ENCODE data around the gene DVL2.

DVL2 gene

DNA sequence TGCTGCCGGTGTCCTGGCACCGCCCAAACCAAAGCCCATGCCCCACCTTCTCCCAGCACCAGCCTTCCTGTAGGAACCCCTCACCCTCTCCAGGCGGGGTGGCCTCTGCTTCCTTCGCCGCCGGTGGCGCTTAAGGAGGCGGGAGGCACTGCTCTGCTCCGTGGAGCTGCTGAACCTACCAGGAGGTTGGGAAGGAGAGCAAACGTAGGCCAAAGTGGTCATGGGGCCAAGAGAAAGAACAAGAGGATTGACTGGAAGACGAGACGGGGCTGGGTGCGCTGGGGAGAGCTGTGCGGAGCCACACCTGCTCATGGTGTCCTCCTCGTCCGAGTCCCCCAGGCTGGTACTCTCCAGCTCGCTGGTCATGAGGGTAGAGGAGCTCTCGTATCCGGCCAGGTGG lies 4.8 kb downstream of the DVL2 start:
- H3K9me3 ChIP-seq (ENCODE audit: control extremely low read depth in 1 of 5, control insufficient read depth in 4 of 5, insufficient read depth in 2 of 5, low read depth in 1 of 5, low read length in 4 of 5), result no peaks in the 10 kb centered on the region
- no peaks in the 10 kb centered on the region for H3K27me3 ChIP-seq (replicated peaks in 2 of 5; ENCODE audit: control insufficient read depth in 4 of 5, insufficient read depth in 5 of 5, low read length in 4 of 5)
- H3K4me1 ChIP-seq (ENCODE audit: control extremely low read depth in 1 of 4, control insufficient read depth in 4 of 4, insufficient read depth in 4 of 4, low read length in 3 of 4), result peaks cover 0 to 23% (median 17%) of the 10 kb centered on the region in 4 experiments
- no peak overlapping the region for H3K4me3 ChIP-seq (ENCODE audit: control insufficient read depth in 1 of 7, extremely low read depth in 1 of 7, insufficient read depth in 4 of 7, low read depth in 2 of 7, low read length in 6 of 7)
- no peak for DNase-seq
- ChIA-PET CTCF (interaction anchor here (1.3 to 10.2 kb wide), 2 partner anchors 9 to 15 kb away, joined by 3 to 75 read pairs; partner anchors contain the start of genes ACADVL and DLG4), POLR2A (no interaction called here)
- WGBS (ENCODE audit: insufficient coverage), result 97% methylated on average over 14 of the region's 19 CpGs
- H3K36me3 ChIP-seq (ENCODE audit: control insufficient read depth in 4 of 4, insufficient read depth in 4 of 4, low read length in 3 of 4), result peaks cover 9 to 65% (median 43%) of the 10 kb centered on the region in 4 experiments
- H3K27ac ChIP-seq (ENCODE audit: insufficient read depth in 1 of 2, low read depth in 1 of 2, low read length in 2 of 2, poor library complexity in 1 of 2, severe bottlenecking in 2 of 2), result no peak overlapping the region

DNA sequence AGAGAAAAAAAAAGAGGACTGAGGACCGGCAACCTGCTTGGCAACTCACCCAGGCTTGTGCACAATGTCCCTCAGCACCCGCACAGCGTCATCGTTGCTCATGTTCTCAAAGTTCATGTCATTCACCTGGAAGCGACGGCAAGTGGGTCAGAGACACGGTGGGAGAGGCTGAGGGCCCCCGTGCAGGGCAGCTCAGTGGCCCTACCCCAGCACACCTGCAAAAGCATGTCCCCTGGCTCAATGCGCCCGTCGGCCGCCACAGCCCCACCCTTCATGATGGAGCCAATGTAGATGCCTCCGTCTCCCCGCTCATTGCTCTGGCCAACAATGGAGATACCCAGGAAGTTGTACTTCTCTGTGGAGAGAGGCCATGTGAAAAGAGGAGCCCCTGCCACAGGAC lies 5.4 kb downstream of the DVL2 start:
- POLR2A ChIA-PET, result no interaction called here
- no peaks in the 10 kb centered on the region for H3K9me3 ChIP-seq (ENCODE audit: control extremely low read depth in 1 of 5, control insufficient read depth in 4 of 5, insufficient read depth in 2 of 5, low read depth in 1 of 5, low read length in 4 of 5)
- WGBS (ENCODE audit: insufficient coverage), result 98% methylated on average over 10 of the region's 14 CpGs
- no peak for DNase-seq
- no peak overlapping the region for H3K27ac ChIP-seq (ENCODE audit: insufficient read depth in 1 of 2, low read depth in 1 of 2, low read length in 2 of 2, poor library complexity in 1 of 2, severe bottlenecking in 2 of 2)
- CTCF ChIA-PET, result interaction anchor here (10.2 kb wide), 1 partner anchor 9 kb away, joined by 75 read pairs; the partner anchor contains the start of genes ACADVL and DLG4
- no peak overlapping the region for H3K4me3 ChIP-seq (ENCODE audit: control insufficient read depth in 1 of 7, extremely low read depth in 1 of 7, insufficient read depth in 4 of 7, low read depth in 2 of 7, low read length in 6 of 7)
- peaks cover 9 to 69% (median 46%) of the 10 kb centered on the region in 4 experiments for H3K36me3 ChIP-seq (ENCODE audit: control insufficient read depth in 4 of 4, insufficient read depth in 4 of 4, low read length in 3 of 4)
- no peaks in the 10 kb centered on the region for H3K27me3 ChIP-seq (replicated peaks in 2 of 5; ENCODE audit: control insufficient read depth in 4 of 5, insufficient read depth in 5 of 5, low read length in 4 of 5)
- peaks cover 0 to 21% (median 16%) of the 10 kb centered on the region in 4 experiments for H3K4me1 ChIP-seq (ENCODE audit: control extremely low read depth in 1 of 4, control insufficient read depth in 4 of 4, insufficient read depth in 4 of 4, low read length in 3 of 4)

DNA sequence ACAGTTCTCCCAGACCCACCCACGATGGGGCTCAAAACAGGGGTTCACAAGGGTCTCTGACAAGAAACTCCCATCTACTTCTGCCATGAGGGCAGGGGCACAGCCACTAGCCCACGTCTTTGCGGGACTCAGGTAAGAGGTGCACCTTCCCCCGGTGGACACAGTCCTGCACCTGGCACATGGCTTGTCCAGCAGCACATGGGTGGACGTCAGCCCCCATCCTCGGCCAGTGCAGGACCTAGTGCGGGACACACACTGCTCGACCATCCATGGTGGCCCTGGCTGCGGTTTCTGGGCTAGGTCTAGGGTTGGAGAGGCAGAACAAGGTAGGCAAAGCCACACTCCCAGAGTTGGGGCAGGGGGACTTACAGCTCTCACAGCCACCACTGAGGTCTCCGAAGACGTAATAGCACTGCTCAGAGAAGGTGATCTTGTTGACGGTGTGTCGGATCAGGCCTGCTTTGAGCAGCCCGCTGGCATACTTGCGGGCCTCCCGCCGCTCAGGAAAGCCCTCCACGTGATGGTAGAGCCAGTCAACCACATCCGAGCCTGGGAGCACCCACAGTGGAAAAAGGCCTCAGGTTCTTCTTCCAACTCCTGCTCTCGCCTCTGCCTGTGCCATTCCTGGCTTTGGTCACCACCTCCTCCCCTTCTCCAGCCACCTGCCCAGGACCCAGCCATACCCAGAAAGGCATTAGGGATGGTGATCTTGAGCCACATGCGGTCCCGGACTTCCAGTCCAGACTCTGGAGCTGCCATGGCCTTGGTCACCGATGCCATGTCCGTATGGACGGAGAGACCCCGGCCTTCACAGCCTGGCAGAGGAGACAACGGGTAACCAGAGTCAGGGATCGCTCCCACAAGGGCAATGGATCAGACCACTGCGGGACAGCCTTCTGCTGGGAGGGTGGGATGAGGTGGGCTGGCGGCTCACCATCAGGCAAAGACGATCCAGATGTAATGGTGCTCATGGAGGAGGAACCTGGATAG lies 7.3 kb downstream of the DVL2 start:
- Histone ChIP-seq H3K4me1 (ENCODE audit: control extremely low read depth in 1 of 4, control insufficient read depth in 4 of 4, insufficient read depth in 4 of 4, low read length in 3 of 4) (peaks cover 0 to 5% (median 1%) of the 10 kb centered on the region in 4 experiments), H3K27ac (ENCODE audit: insufficient read depth in 1 of 2, low read depth in 1 of 2, low read length in 2 of 2, poor library complexity in 1 of 2, severe bottlenecking in 2 of 2) (no peak overlapping the region), H3K9me3 (ENCODE audit: control extremely low read depth in 1 of 5, control insufficient read depth in 4 of 5, insufficient read depth in 2 of 5, low read depth in 1 of 5, low read length in 4 of 5) (no peaks in the 10 kb centered on the region), H3K4me3 (ENCODE audit: control insufficient read depth in 1 of 7, extremely low read depth in 1 of 7, insufficient read depth in 4 of 7, low read depth in 2 of 7, low read length in 6 of 7) (no peak overlapping the region), H3K27me3 (replicated peaks in 2 of 5; ENCODE audit: control insufficient read depth in 4 of 5, insufficient read depth in 5 of 5, low read length in 4 of 5) (no peaks in the 10 kb centered on the region), H3K36me3 (ENCODE audit: control insufficient read depth in 4 of 4, insufficient read depth in 4 of 4, low read length in 3 of 4) (peaks cover 13 to 88% (median 64%) of the 10 kb centered on the region in 4 experiments)
- WGBS (ENCODE audit: insufficient coverage), result 97% methylated on average over 29 of the region's 31 CpGs
- ChIA-PET POLR2A (no interaction called here), CTCF (interaction anchor here (1.0 kb wide), 1 partner anchor 29 kb away, joined by 3 read pairs; no protein-coding TSS in a partner anchor)
- DNase-seq, result no peak

DNA sequence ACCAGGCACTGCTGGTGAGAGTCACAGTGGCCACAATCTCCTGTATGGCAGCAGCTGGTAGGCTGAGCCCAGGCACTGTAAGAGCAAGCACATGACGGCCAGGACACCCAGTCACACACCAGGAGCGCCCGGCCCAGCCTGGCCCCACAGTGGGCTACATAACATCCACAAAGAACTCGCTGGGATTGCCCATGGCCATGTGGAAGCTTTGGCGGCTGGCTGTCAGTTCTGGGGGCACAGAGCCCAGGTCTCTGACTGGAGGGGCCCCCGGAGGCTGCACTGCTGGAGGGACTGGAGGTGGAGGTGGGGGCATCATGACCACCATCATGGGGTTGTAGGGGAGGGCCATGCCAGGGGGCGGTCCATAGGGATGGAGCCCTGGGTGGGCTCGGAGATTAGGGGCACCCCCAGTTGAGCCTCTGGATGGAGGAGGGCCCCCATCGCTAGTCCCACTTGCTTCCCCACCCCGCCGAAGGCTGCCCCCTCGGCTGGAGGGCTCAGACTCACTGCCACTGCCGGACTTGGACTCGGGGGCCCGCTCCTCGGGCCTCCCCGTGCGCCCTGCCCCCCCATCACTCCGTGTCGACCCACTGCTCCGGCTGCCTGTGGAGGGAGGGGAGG lies 8.5 kb downstream of the DVL2 start:
- peak overlapping the region in 1 of 2 experiments; percentile 25 for H3K27ac ChIP-seq (ENCODE audit: insufficient read depth in 1 of 2, low read depth in 1 of 2, low read length in 2 of 2, poor library complexity in 1 of 2, severe bottlenecking in 2 of 2)
- H3K27me3 ChIP-seq (replicated peaks in 2 of 5; ENCODE audit: control insufficient read depth in 4 of 5, insufficient read depth in 5 of 5, low read length in 4 of 5), result no peaks in the 10 kb centered on the region
- H3K4me3 ChIP-seq (ENCODE audit: control insufficient read depth in 1 of 7, extremely low read depth in 1 of 7, insufficient read depth in 4 of 7, low read depth in 2 of 7, low read length in 6 of 7), result no peak overlapping the region
- peaks cover 13 to 97% (median 72%) of the 10 kb centered on the region in 4 experiments for H3K36me3 ChIP-seq (ENCODE audit: control insufficient read depth in 4 of 4, insufficient read depth in 4 of 4, low read length in 3 of 4)
- peaks cover 0 to 9% (median 7%) of the 10 kb centered on the region in 4 experiments for H3K4me1 ChIP-seq (ENCODE audit: control extremely low read depth in 1 of 4, control insufficient read depth in 4 of 4, insufficient read depth in 4 of 4, low read length in 3 of 4)
- DNase-seq, result no peak
- ChIA-PET CTCF (interaction anchor here (1.0 kb wide), 1 partner anchor 31 kb away, joined by 3 read pairs; no protein-coding TSS in a partner anchor), POLR2A (no interaction called here)
- no peaks in the 10 kb centered on the region for H3K9me3 ChIP-seq (ENCODE audit: control extremely low read depth in 1 of 5, control insufficient read depth in 4 of 5, insufficient read depth in 2 of 5, low read depth in 1 of 5, low read length in 4 of 5)
- 96% methylated on average over 15 of the region's 21 CpGs for WGBS (ENCODE audit: insufficient coverage)

DNA sequence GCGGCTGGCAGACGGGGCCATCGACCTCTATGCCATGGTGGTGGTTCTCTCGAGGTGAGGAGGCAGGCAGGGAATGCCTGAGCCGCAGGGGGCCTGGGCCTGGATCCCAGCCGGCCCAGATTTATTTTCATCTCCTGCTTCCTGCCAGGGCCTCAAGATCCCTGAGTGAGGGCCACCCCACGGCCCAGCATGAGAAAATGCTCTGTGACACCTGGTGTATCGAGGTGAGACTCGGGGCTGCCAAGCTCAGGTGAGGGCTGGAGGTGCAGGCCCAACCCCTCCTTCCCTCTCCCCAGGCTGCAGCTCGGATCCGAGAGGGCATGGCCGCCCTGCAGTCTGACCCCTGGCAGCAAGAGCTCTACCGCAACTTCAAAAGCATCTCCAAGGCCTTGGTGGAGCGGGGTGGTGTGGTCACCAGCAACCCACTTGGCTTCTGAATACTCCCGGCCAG lies 9.6 kb downstream of the DVL2 start:
- no peak overlapping the region for H3K27ac ChIP-seq (ENCODE audit: insufficient read depth in 1 of 2, low read depth in 1 of 2, low read length in 2 of 2, poor library complexity in 1 of 2, severe bottlenecking in 2 of 2)
- H3K27me3 ChIP-seq (replicated peaks in 2 of 5; ENCODE audit: control insufficient read depth in 4 of 5, insufficient read depth in 5 of 5, low read length in 4 of 5), result no peaks in the 10 kb centered on the region
- CTCF ChIA-PET, result interaction anchor here (1.2 to 1.6 kb wide), 2 partner anchors 9 to 10 kb away, joined by 3 read pairs; no protein-coding TSS in a partner anchor
- DNase-seq, result no peak
- H3K4me3 ChIP-seq (ENCODE audit: control insufficient read depth in 1 of 7, extremely low read depth in 1 of 7, insufficient read depth in 4 of 7, low read depth in 2 of 7, low read length in 6 of 7), result no peak overlapping the region
- H3K36me3 ChIP-seq (ENCODE audit: control insufficient read depth in 4 of 4, insufficient read depth in 4 of 4, low read length in 3 of 4), result peaks cover 13 to 86% (median 63%) of the 10 kb centered on the region in 4 experiments
- WGBS (ENCODE audit: insufficient coverage), result 88% methylated on average over 7 of the region's 15 CpGs
- POLR2A ChIA-PET, result no interaction called here
- H3K9me3 ChIP-seq (ENCODE audit: control extremely low read depth in 1 of 5, control insufficient read depth in 4 of 5, insufficient read depth in 2 of 5, low read depth in 1 of 5, low read length in 4 of 5), result no peaks in the 10 kb centered on the region
- peaks cover 0 to 18% (median 15%) of the 10 kb centered on the region in 4 experiments for H3K4me1 ChIP-seq (ENCODE audit: control extremely low read depth in 1 of 4, control insufficient read depth in 4 of 4, insufficient read depth in 4 of 4, low read length in 3 of 4)

DNA sequence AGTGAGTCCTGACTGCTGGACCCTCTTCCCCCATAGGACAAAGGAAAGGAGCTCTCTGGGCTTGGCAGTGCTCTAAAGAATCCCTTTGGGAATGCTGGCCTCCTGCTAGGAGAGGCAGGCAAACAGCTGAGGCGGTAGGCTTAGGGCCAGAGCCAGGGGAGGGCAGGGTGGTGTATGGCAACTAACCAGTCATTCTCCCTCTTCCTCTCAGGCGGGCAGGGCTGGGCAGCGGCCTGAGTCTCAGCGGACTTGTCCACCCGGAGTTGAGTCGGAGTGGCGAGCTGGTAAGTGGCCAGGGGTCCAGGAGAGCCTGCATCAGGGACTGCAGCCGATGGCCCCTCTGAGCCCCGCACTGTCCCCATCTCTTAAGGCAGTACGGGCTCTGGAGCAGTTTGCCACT lies 10.2 kb downstream of the DVL2 start:
- CTCF ChIA-PET, result interaction anchor here (1.2 to 4.9 kb wide), 4 partner anchors 8 to 72 kb away, joined by 3 to 39 read pairs (median 3); no protein-coding TSS in a partner anchor
- WGBS (ENCODE audit: insufficient coverage), result 94% methylated on average over 6 of the region's 10 CpGs
- H3K9me3 ChIP-seq (ENCODE audit: control extremely low read depth in 1 of 5, control insufficient read depth in 4 of 5, insufficient read depth in 2 of 5, low read depth in 1 of 5, low read length in 4 of 5), result no peaks in the 10 kb centered on the region
- H3K4me3 ChIP-seq (ENCODE audit: control insufficient read depth in 1 of 7, extremely low read depth in 1 of 7, insufficient read depth in 4 of 7, low read depth in 2 of 7, low read length in 6 of 7), result no peak overlapping the region
- H3K27ac ChIP-seq (ENCODE audit: insufficient read depth in 1 of 2, low read depth in 1 of 2, low read length in 2 of 2, poor library complexity in 1 of 2, severe bottlenecking in 2 of 2), result no peak overlapping the region
- no peak for DNase-seq
- H3K36me3 ChIP-seq (ENCODE audit: control insufficient read depth in 4 of 4, insufficient read depth in 4 of 4, low read length in 3 of 4), result peaks cover 13 to 80% (median 58%) of the 10 kb centered on the region in 4 experiments
- POLR2A ChIA-PET, result no interaction called here
- H3K27me3 ChIP-seq (replicated peaks in 2 of 5; ENCODE audit: control insufficient read depth in 4 of 5, insufficient read depth in 5 of 5, low read length in 4 of 5), result no peaks in the 10 kb centered on the region
- H3K4me1 ChIP-seq (ENCODE audit: control extremely low read depth in 1 of 4, control insufficient read depth in 4 of 4, insufficient read depth in 4 of 4, low read length in 3 of 4), result peaks cover 0 to 23% (median 20%) of the 10 kb centered on the region in 4 experiments

Data from common myeloid progenitor, CD34-positive (primary cell).